Tibial nerve (tissue), 4 donors: ENCODE measurements around the gene PLXNB3.

Experiments
- EP300 ChIP-seq, 2 donors: sonication (generic); formaldehyde crosslinking; IDR thresholded peaks; one replicate each; pipeline ENCODE4 v1.6.1; 2017; ENCODE audit warnings: antibody characterized with exemption in 2 of 2, mild to moderate bottlenecking in 1 of 2
- TF ChIP-seq, protein P1 (sequence below), 5 experiments: fragments of 200-600 bp in 3 of 5; fragments of 450-650 bp in 2 of 5; sonication (generic) in 3 of 5; IDR thresholded peaks; one replicate each; pipeline ENCODE4 v1.5.1; 2016 to 2019; ENCODE audit warnings: antibody characterized with exemption in 5 of 5, mild to moderate bottlenecking in 3 of 5, moderate library complexity in 2 of 5

DNA sequence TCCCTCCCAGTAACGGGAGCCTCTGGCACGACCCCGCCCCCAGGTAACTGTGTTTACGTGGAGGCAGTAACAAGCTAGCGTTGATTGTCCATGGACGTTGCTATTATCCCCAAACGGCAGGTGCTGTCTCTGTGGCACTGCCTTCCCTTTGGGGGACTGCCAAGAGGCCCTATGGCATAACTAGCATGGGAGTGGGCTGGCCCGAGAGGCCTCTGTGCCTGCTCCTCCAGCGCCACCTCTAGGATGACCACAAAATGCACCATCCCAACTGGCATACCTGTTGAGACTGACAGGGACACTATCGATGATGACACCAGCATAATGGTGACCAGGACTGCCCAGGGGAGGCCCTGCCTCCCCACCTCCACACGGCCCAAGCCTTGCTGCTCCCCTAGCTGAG is 18.3 kb downstream of the PLXNB3 start:
- TF ChIP-seq, protein P1, sequence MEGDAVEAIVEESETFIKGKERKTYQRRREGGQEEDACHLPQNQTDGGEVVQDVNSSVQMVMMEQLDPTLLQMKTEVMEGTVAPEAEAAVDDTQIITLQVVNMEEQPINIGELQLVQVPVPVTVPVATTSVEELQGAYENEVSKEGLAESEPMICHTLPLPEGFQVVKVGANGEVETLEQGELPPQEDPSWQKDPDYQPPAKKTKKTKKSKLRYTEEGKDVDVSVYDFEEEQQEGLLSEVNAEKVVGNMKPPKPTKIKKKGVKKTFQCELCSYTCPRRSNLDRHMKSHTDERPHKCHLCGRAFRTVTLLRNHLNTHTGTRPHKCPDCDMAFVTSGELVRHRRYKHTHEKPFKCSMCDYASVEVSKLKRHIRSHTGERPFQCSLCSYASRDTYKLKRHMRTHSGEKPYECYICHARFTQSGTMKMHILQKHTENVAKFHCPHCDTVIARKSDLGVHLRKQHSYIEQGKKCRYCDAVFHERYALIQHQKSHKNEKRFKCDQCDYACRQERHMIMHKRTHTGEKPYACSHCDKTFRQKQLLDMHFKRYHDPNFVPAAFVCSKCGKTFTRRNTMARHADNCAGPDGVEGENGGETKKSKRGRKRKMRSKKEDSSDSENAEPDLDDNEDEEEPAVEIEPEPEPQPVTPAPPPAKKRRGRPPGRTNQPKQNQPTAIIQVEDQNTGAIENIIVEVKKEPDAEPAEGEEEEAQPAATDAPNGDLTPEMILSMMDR (IDR thresholded peaks at IDR 0.05), result peak in 1 of 5 experiments; percentile 18
- TF ChIP-seq EP300 (IDR thresholded peaks at IDR 0.05), result no peak
